CD14-positive monocyte (primary cell): ENCODE data around the gene NRDE2. TPM values are rescaled to one million over a fixed set of nuclear protein-coding genes. Genes with fewer than 3 reads are reported as not detected.
A peak's percentile ranks its signal among the peaks of the same experiment; 100 is the strongest.

ENCODE experiments used
- DNase-seq, 3 donors: peaks; one replicate each; pipeline ENCODE4 v3.0.0-alpha.2; 2011 to 2022
- H2AFZ ChIP-seq: 2 replicates; pipeline ENCODE4 v1.6.0; 2012; ENCODE audit warnings: mild to moderate bottlenecking, low read depth, low read length, inconsistent platforms; ENCODE audit not compliant: insufficient read depth, poor library complexity, severe bottlenecking
- H3K27ac ChIP-seq, 2 donors: 1 replicate in 1 of 2; 2 replicates in 1 of 2; pipeline ENCODE4 v1.5.1; 2012 to 2013; ENCODE audit warnings: low read length in 2 of 2, control low read depth in 1 of 2, inconsistent platforms in 1 of 2, low read depth in 1 of 2, mild to moderate bottlenecking in 1 of 2
- H3K27me3 ChIP-seq, 2 donors: one replicate each; pipeline versions ENCODE4 v1.6.0 to v1.6.1; 2011 to 2013; ENCODE audit warnings: low read length in 2 of 2; ENCODE audit not compliant: control insufficient read depth in 2 of 2, insufficient read depth in 2 of 2
- H3K36me3 ChIP-seq, 2 donors: replicated peaks in 1 of 2; 1 replicate in 1 of 2; 2 replicates in 1 of 2; pipeline versions ENCODE4 v1.5.1 to v1.6.1; 2012 to 2013; ENCODE audit warnings: low read length in 2 of 2, control low read depth in 1 of 2, inconsistent platforms in 1 of 2, mild to moderate bottlenecking in 1 of 2; ENCODE audit not compliant: insufficient read depth in 2 of 2, control insufficient read depth in 1 of 2
- H3K4me1 ChIP-seq, 2 donors: 1 replicate in 1 of 2; 2 replicates in 1 of 2; pipeline versions ENCODE4 v1.5.1 to v1.6.1; 2012 to 2013; ENCODE audit warnings: low read length in 2 of 2, control low read depth in 1 of 2, inconsistent platforms in 1 of 2, mild to moderate bottlenecking in 1 of 2, moderate library complexity in 1 of 2; ENCODE audit not compliant: insufficient read depth in 2 of 2, control insufficient read depth in 1 of 2
- H3K4me2 ChIP-seq: replicated peaks from 2 replicates; pipeline ENCODE3; 2012; ENCODE audit warnings: low read length, moderate library complexity, mild to moderate bottlenecking; ENCODE audit not compliant: poor library complexity, severe bottlenecking; ENCODE audit errors: extremely low read depth
- H3K4me3 ChIP-seq, 3 experiments: fragments of 200-600 bp in 1 of 3; sonication (generic) in 1 of 3; replicated peaks in 1 of 3; 1 replicate in 2 of 3; 2 replicates in 1 of 3; pipeline ENCODE4 v1.5.1; 2011 to 2013; ENCODE audit warnings: low read length in 3 of 3, mild to moderate bottlenecking in 3 of 3, control low read depth in 2 of 3, low read depth in 2 of 3, inconsistent platforms in 1 of 3, moderate library complexity in 1 of 3
- H3K79me2 ChIP-seq: 2 replicates; pipeline ENCODE4 v1.6.0; 2012; ENCODE audit warnings: mild to moderate bottlenecking, control low read depth, inconsistent platforms, low read length, moderate library complexity; ENCODE audit not compliant: insufficient read depth
- H3K9ac ChIP-seq: 2 replicates; pipeline ENCODE4 v1.6.0; 2017; ENCODE audit warnings: low read length, mild to moderate bottlenecking; ENCODE audit not compliant: insufficient read depth, poor library complexity, severe bottlenecking
- H3K9me3 ChIP-seq, 2 donors: replicated peaks in 1 of 2; 1 replicate in 1 of 2; 2 replicates in 1 of 2; pipeline versions ENCODE4 v1.5.1 to v1.6.1; 2012 to 2013; ENCODE audit warnings: low read length in 2 of 2, control low read depth in 1 of 2; ENCODE audit not compliant: control insufficient read depth in 1 of 2, insufficient read depth in 1 of 2
- H4K20me1 ChIP-seq: 2 replicates; pipeline ENCODE4 v1.6.0; 2012; ENCODE audit warnings: mild to moderate bottlenecking, low read length, control low read depth, moderate library complexity; ENCODE audit not compliant: insufficient read depth
- H3K27ac Mint-ChIP-seq, 7 donors: one replicate each; pipeline ENCODE4 v1.8.0; 2020; ENCODE audit warnings: mild to moderate bottlenecking in 7 of 7, mixed read lengths in 7 of 7, moderate library complexity in 6 of 7, inconsistent platforms in 2 of 7
- H3K27me3 Mint-ChIP-seq, 3 donors: one replicate each; pipeline ENCODE4 v1.8.0; 2021 to 2022; ENCODE audit warnings: low read depth in 3 of 3, mild to moderate bottlenecking in 3 of 3, mixed read lengths in 3 of 3, moderate library complexity in 3 of 3, inconsistent platforms in 1 of 3
- H3K36me3 Mint-ChIP-seq, 2 donors: one replicate each; pipeline ENCODE4 v1.8.0; 2020; ENCODE audit warnings: mixed read lengths in 2 of 2, inconsistent platforms in 1 of 2, mild to moderate bottlenecking in 1 of 2
- H3K4me1 Mint-ChIP-seq: one replicate; pipeline ENCODE4 v1.8.0; 2020; ENCODE audit warnings: mild to moderate bottlenecking, mixed read lengths
- H3K4me3 Mint-ChIP-seq, 2 donors: one replicate each; pipeline ENCODE4 v1.8.0; 2020; ENCODE audit warnings: mild to moderate bottlenecking in 2 of 2, mixed read lengths in 2 of 2, moderate library complexity in 1 of 2
- H3K9me3 Mint-ChIP-seq, 7 donors: one replicate each; pipeline ENCODE4 v1.8.0; 2020 to 2022; ENCODE audit warnings: mixed read lengths in 7 of 7, mild to moderate bottlenecking in 6 of 7, moderate library complexity in 6 of 7, inconsistent platforms in 2 of 7
- CTCF ChIP-seq: fragments of 200-600 bp; IDR thresholded peaks from one replicate; pipeline ENCODE4 v1.8.0; 2022; ENCODE audit warnings: antibody characterized with exemption, mild to moderate bottlenecking
- WGBS: methylation state at CpG from one replicate; pipeline ENCODE4 v1.1.5; 2013; ENCODE audit warnings: missing lambda C conversion rate; ENCODE audit not compliant: insufficient coverage; 5-methylcytosine and 5-hydroxymethylcytosine counted together
- intact Hi-C, 2 donors: fragments of 100-400 bp; cut with micrococcal nuclease; formaldehyde crosslinking; loops; one replicate each; pipeline versions ENCODE4 v1.15.0 to v1.15.1; 2023
- polyA plus RNA-seq, 3 donors: library from polyadenylated mRNA; depleted of rRNA in 1 of 3; unstranded in 2 of 3; stranded (reverse) in 1 of 3; fragments of 300-500 nt in 2 of 3; fragments of >200 nt in 1 of 3; fragmentation: Illumina TruSeq in 2 of 3; gene quantifications; 1 replicate in 2 of 3; 2 replicates in 1 of 3; pipeline ENCODE4 v1.2.3, GENCODE V29; 2012 to 2021

NRDE2 gene
- polyA plus RNA-seq, 3 donors: 4.7 to 7.4 (median 6.7) TPM

GRCh38 chr14:90293766-90294730, 37.7 kb downstream of the NRDE2 start:
- Mint-ChIP-seq H3K27me3 (peaks cover 0 to 5% (median 3%) of the 10 kb centered on the region in 3 donors), H3K27ac (peak overlapping the region; percentile 90 to 96 (median 94)), H3K4me3 (no peak overlapping the region), H3K36me3 (peaks cover 49 to 59% of the 10 kb centered on the region in 2 donors), H3K4me1 (peaks cover 44% of the 10 kb centered on the region), H3K9me3 (peaks cover 0 to 2% (median 0%) of the 10 kb centered on the region in 7 donors)
- H2AFZ ChIP-seq: no peak overlapping the region
- WGBS: 75% methylated on average over 2 of the region's 11 CpGs
- peaks cover 51 to 54% of the 10 kb centered on the region in 2 donors for H3K4me1 ChIP-seq
- peak overlapping the region; percentile 32 to 94 for H3K27ac ChIP-seq
- intact Hi-C loops: loop anchor here (5.0 kb wide), 2 partner anchors 88 to 103 kb away; partner anchors contain the start of gene CALM1 (in 1 of the 2)
- H3K4me2 ChIP-seq: peak overlapping the region; percentile 14
- no peak overlapping the region for H3K4me3 ChIP-seq
- no peaks in the 10 kb centered on the region for H3K9me3 ChIP-seq
- H3K79me2 ChIP-seq: peaks cover 11% of the 10 kb centered on the region
- no peak overlapping the region for H3K9ac ChIP-seq
- H4K20me1 ChIP-seq: no peaks in the 10 kb centered on the region
- peak; percentile 61 to 77 (median 70) for DNase-seq
- H3K36me3 ChIP-seq: peaks cover 32 to 53% of the 10 kb centered on the region in 2 donors
- no peaks in the 10 kb centered on the region for H3K27me3 ChIP-seq
- TF ChIP-seq CTCF: no peak

GRCh38 chr14:90291699-90292098, 40.0 kb downstream of the NRDE2 start:
- Histone ChIP-seq H3K9ac (no peak overlapping the region), H3K4me2 (no peak overlapping the region), H4K20me1 (no peaks in the 10 kb centered on the region), H2AFZ (no peak overlapping the region), H3K9me3 (no peaks in the 10 kb centered on the region), H3K36me3 (peaks cover 45 to 74% of the 10 kb centered on the region in 2 donors), H3K27ac (peak overlapping the region in 1 of 2 donors; percentile 32), H3K4me1 (peaks cover 29 to 31% of the 10 kb centered on the region in 2 donors), H3K4me3 (no peak overlapping the region), H3K79me2 (peaks cover 3% of the 10 kb centered on the region), H3K27me3 (no peaks in the 10 kb centered on the region)
- intact Hi-C loops: loop anchor here (5.0 kb wide), 2 partner anchors 91 to 106 kb away; partner anchors contain the start of gene CALM1 (in 1 of the 2)
- Mint-ChIP-seq H3K4me3 (no peak overlapping the region), H3K4me1 (peaks cover 23% of the 10 kb centered on the region), H3K9me3 (peaks cover 0 to 2% (median 0%) of the 10 kb centered on the region in 7 donors), H3K27me3 (peaks cover 0 to 6% (median 0%) of the 10 kb centered on the region in 3 donors), H3K27ac (peak overlapping the region in 3 of 7 donors; percentile 27 to 63 (median 43)), H3K36me3 (peaks cover 63 to 81% of the 10 kb centered on the region in 2 donors)
- TF ChIP-seq CTCF: no peak
- DNase-seq: no peak
- WGBS: 97% methylated on average over 7 of the region's 7 CpGs
